Keratinocyte (primary cell): ENCODE results near the gene SPOCK3. TPM values are rescaled to one million over a fixed set of nuclear protein-coding genes. Genes with fewer than 3 reads are reported as not detected.

Source experiments
- DNase-seq: peaks from one replicate; pipeline ENCODE4 v3.0.0-alpha.2; 2011; ENCODE audit warnings: low read depth, missing footprints, low spot score
- FAIRE-seq: peaks from 2 replicates; lab custom pipeline; 2011; peaks lifted over from hg19 to GRCh38; lab: Jason Lieb, UNC
- H2AFZ ChIP-seq: 2 replicates; pipeline ENCODE4 v1.6.0; 2012; ENCODE audit warnings: low read length, control low read depth, inconsistent platforms; ENCODE audit not compliant: control insufficient read depth
- H3K27ac ChIP-seq: 2 replicates; pipeline ENCODE4 v1.5.1; 2011; ENCODE audit warnings: low read length; ENCODE audit not compliant: control insufficient read depth, insufficient read depth
- H3K27me3 ChIP-seq: 3 replicates; pipeline ENCODE4 v1.6.0; 2011; ENCODE audit warnings: low read length; ENCODE audit not compliant: control insufficient read depth, insufficient read depth; ENCODE audit errors: extremely low read depth
- H3K36me3 ChIP-seq, 2 experiments: 2 replicates in 1 of 2; 3 replicates in 1 of 2; pipeline ENCODE4 v1.5.1; 2011; ENCODE audit warnings: low read length in 2 of 2, mild to moderate bottlenecking in 1 of 2; ENCODE audit not compliant: control insufficient read depth in 2 of 2, insufficient read depth in 2 of 2; ENCODE audit errors: extremely low read depth in 1 of 2
- H3K4me1 ChIP-seq: 3 replicates; pipeline ENCODE4 v1.5.1; 2011; ENCODE audit warnings: low read length; ENCODE audit not compliant: control insufficient read depth, insufficient read depth; ENCODE audit errors: extremely low read depth
- H3K4me2 ChIP-seq: 3 replicates; pipeline ENCODE4 v1.6.0; 2011; ENCODE audit warnings: low read depth, low read length; ENCODE audit not compliant: control insufficient read depth, insufficient read depth; ENCODE audit errors: extremely low read depth
- H3K4me3 ChIP-seq, 3 experiments: fragments of 200-600 bp in 1 of 3; sonication (generic) in 1 of 3; 2 replicates in 2 of 3; 3 replicates in 1 of 3; pipeline ENCODE4 v1.5.1; 2011 to 2016; ENCODE audit warnings: low read length in 3 of 3, mild to moderate bottlenecking in 3 of 3, control low read depth in 2 of 3, inconsistent platforms in 1 of 3, low read depth in 1 of 3, mixed read lengths in 1 of 3, mixed run types in 1 of 3, moderate library complexity in 1 of 3; ENCODE audit not compliant: control insufficient read depth in 2 of 3, insufficient read depth in 2 of 3; ENCODE audit errors: extremely low read depth in 1 of 3
- H3K79me2 ChIP-seq: 2 replicates; pipeline ENCODE4 v1.6.0; 2012; ENCODE audit warnings: low read length; ENCODE audit not compliant: control insufficient read depth, insufficient read depth
- H3K9ac ChIP-seq: 3 replicates; pipeline ENCODE4 v1.6.0; 2011; ENCODE audit warnings: low read length; ENCODE audit not compliant: control insufficient read depth, insufficient read depth; ENCODE audit errors: extremely low read depth
- H3K9me1 ChIP-seq: 3 replicates; pipeline ENCODE4 v1.6.0; 2011; ENCODE audit warnings: low read length; ENCODE audit not compliant: control insufficient read depth, insufficient read depth; ENCODE audit errors: extremely low read depth
- H3K9me3 ChIP-seq: 2 replicates; pipeline ENCODE4 v1.5.1; 2012; ENCODE audit warnings: low read depth, low read length; ENCODE audit not compliant: control insufficient read depth
- H4K20me1 ChIP-seq: 3 replicates; pipeline ENCODE4 v1.6.0; 2011; ENCODE audit warnings: low read length; ENCODE audit not compliant: control insufficient read depth, insufficient read depth; ENCODE audit errors: extremely low read depth
- EZH2 ChIP-seq: IDR thresholded peaks from one replicate; pipeline ENCODE4 v1.6.1; 2012; ENCODE audit warnings: inconsistent platforms, mild to moderate bottlenecking, low read length, moderate library complexity
- dilution Hi-C: fragments of 300-500 bp; cut with MboI; formaldehyde crosslinking; loops from one replicate; pipeline ENCODE4 v1.7.0; 2020; ENCODE audit warnings: low sequenced_read_pairs; ENCODE audit not compliant: extremely low pct_ligation_motif_present
- polyA plus RNA-seq, 5 experiments: library from polyadenylated mRNA; depleted of rRNA in 3 of 5; stranded (reverse) in 3 of 5; stranded (forward) in 1 of 5; unstranded in 1 of 5; fragments of >200 nt; gene quantifications; 1 replicate in 1 of 5; 2 replicates in 3 of 5; 3 replicates in 1 of 5; pipeline versions ENCODE4 v1.2.1 to v1.2.3, GENCODE V29; 2011 to 2012; ENCODE audit warnings: missing spikeins in 2 of 5, low read depth in 1 of 5, low replicate concordance in 1 of 5
- TF ChIP-seq, protein P1 (sequence below), 3 experiments: IDR thresholded peaks in 1 of 3; conservative IDR thresholded peaks in 1 of 3; optimal IDR thresholded peaks in 1 of 3; 2 replicates in 2 of 3; 3 replicates in 1 of 3; pipeline versions ENCODE3 to v1.5.1; 2011; ENCODE audit warnings: low read length in 3 of 3, mild to moderate bottlenecking in 3 of 3, moderate library complexity in 2 of 3, control low read depth in 1 of 3, inconsistent platforms in 1 of 3; ENCODE audit not compliant: insufficient read depth in 2 of 3; ENCODE audit errors: extremely low read depth in 1 of 3

SPOCK3 gene
- polyA plus RNA-seq, 1 donor (not counting 4 experiments of a cell fraction or from before 2014, with no cell fraction given) = not detected

GRCh38 chr4:167032871-167033270 is 201.4 kb downstream of the SPOCK3 start:
- Histone ChIP-seq H3K4me2 (no peak overlapping the region), H3K4me3 (no peak overlapping the region)
- dilution Hi-C loops = no loop called here

GRCh38 chr4:167031534-167032156 is 202.6 kb downstream of the SPOCK3 start:
- Histone ChIP-seq H3K4me2 (peak overlapping the region; percentile 70), H3K4me1 (peaks cover 20% of the 10 kb centered on the region), H3K4me3 (peak overlapping the region in 2 of 3 experiments; percentile 31 to 51), H3K27me3 (no peaks in the 10 kb centered on the region), H3K9me1 (no peaks in the 10 kb centered on the region), H3K27ac (peak overlapping the region; percentile 90), H4K20me1 (no peaks in the 10 kb centered on the region), H3K36me3 (no peaks in the 10 kb centered on the region), H2AFZ (peak overlapping the region; percentile 88), H3K79me2 (no peaks in the 10 kb centered on the region), H3K9ac (peak overlapping the region; percentile 40), H3K9me3 (no peaks in the 10 kb centered on the region)
- DNase-seq = no peak
- TF ChIP-seq, protein P1, sequence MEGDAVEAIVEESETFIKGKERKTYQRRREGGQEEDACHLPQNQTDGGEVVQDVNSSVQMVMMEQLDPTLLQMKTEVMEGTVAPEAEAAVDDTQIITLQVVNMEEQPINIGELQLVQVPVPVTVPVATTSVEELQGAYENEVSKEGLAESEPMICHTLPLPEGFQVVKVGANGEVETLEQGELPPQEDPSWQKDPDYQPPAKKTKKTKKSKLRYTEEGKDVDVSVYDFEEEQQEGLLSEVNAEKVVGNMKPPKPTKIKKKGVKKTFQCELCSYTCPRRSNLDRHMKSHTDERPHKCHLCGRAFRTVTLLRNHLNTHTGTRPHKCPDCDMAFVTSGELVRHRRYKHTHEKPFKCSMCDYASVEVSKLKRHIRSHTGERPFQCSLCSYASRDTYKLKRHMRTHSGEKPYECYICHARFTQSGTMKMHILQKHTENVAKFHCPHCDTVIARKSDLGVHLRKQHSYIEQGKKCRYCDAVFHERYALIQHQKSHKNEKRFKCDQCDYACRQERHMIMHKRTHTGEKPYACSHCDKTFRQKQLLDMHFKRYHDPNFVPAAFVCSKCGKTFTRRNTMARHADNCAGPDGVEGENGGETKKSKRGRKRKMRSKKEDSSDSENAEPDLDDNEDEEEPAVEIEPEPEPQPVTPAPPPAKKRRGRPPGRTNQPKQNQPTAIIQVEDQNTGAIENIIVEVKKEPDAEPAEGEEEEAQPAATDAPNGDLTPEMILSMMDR (optimal IDR thresholded peaks at IDR 0.05 in 1 of 3, IDR thresholded peaks at IDR 0.05 in 1 of 3, conservative IDR thresholded peaks at IDR 0.05 in 1 of 3; ENCODE audit: extremely low read depth in 1 of 3, insufficient read depth in 2 of 3, low read length in 3 of 3) = no peak
- no peak for TF ChIP-seq EZH2
- no peak for FAIRE-seq
- dilution Hi-C loops = no loop called here

More at GRCh38 chr4:167032871-167033270, 201.4 kb downstream of the SPOCK3 start:
- peak overlapping the region; percentile 90 for H3K27ac ChIP-seq
- H3K9ac ChIP-seq = no peak overlapping the region
- H3K9me1 ChIP-seq = no peaks in the 10 kb centered on the region
- no peaks in the 10 kb centered on the region for H3K36me3 ChIP-seq
- no peaks in the 10 kb centered on the region for H3K27me3 ChIP-seq
- DNase-seq = peak; percentile 23
- no peak overlapping the region for H2AFZ ChIP-seq
- H3K79me2 ChIP-seq = no peaks in the 10 kb centered on the region
- H3K4me1 ChIP-seq = peaks cover 20% of the 10 kb centered on the region
- no peak for TF ChIP-seq EZH2
- TF ChIP-seq, protein P1 (optimal IDR thresholded peaks at IDR 0.05 in 1 of 3, IDR thresholded peaks at IDR 0.05 in 1 of 3, conservative IDR thresholded peaks at IDR 0.05 in 1 of 3; ENCODE audit: extremely low read depth in 1 of 3, insufficient read depth in 2 of 3, low read length in 3 of 3) = no peak
- H3K9me3 ChIP-seq = no peaks in the 10 kb centered on the region
- no peak for FAIRE-seq
- H4K20me1 ChIP-seq = no peaks in the 10 kb centered on the region
